ENCODE measurements around the gene PRKCA. TPM values are rescaled to one million over a fixed set of nuclear protein-coding genes. Genes with fewer than 3 reads are reported as not detected.
"Not testable (repeated sequence)": the region's sequence is repeated elsewhere in the genome, so short reads cannot be mapped to it uniquely, and the experiment has no call there.

PRKCA gene
- total RNA-seq, 1 donor from 2014 or later, result 168 TPM

DNA sequence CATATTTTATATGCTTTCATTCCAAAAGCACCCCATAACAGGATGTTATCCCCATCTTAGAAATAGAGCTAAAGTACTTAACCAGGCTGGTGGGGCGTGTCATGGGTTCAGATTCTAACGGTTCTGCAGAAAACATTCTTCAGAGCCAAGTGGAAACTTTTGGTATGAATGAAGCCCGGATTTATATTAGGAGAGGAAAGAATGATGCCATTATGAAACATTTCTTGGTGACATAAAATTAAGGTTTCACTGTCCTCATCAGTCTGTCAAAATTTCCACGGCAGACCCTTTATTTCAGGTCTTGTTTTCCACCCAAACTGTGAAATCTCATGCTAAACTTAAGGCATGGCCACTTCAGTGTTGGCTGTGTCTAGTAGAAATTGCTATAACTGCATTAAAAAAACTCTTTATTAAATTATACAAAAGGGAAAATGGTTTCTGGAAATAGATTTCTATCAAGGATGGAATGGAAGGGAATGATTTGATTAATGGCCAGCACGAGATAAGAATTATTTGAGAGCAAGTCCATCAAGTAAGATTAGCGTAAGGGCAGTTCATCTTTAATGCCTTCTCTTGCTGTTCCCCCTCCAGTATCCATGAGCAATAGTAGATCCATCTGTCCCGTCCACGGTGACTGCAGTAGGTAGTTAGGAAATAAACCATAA, 11.7 kb downstream of the PRKCA start:
- intact Hi-C loops (cut with DNase I), result no loop called here
- no peak for DNase-seq (ENCODE audit: low spot score)
- ATAC-seq, result no peak

DNA sequence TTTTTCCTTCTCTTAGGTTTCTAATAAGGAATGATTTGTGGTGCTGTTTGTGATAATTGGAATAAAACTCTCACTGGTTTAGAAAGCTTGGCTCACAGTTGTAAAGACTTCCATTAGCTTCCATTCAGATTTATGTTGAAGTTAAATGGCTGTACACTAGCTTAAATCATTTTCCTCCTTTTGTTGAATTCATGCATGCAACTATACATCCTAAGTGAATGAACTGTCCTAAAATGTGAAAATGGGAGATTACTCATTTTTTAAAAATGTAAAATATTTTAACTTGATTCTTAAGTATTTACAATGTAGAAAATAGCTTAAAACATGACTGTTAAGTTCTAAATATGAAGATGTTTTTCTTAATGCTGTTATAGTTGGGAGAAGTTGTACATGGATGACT, 15.2 kb downstream of the PRKCA start:
- DNase-seq (ENCODE audit: low spot score), result no peak
- intact Hi-C loops (cut with DNase I), result no loop called here
- ATAC-seq, result no peak

DNA sequence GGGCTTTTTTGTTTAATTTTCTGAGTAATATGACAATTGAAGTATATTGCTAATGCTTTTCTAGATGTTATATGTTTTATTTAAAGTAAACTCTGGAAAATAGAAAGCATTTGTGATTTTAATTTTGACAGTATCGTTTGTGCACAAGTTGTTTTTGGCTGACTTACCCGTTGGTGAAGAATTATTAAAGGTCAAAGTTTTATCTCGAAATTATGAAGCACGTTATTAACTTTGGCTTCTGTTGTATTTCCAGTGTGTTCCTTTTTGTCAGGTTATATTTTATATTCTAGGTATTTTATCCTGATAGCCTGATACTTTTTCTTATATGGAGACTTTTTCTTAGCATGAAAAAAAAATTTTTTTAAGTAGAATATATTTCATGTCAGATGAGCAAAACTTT, 16.8 kb downstream of the PRKCA start:
- ATAC-seq, result no peak
- DNase-seq (ENCODE audit: low spot score), result no peak
- intact Hi-C loops (cut with DNase I), result no loop called here

DNA sequence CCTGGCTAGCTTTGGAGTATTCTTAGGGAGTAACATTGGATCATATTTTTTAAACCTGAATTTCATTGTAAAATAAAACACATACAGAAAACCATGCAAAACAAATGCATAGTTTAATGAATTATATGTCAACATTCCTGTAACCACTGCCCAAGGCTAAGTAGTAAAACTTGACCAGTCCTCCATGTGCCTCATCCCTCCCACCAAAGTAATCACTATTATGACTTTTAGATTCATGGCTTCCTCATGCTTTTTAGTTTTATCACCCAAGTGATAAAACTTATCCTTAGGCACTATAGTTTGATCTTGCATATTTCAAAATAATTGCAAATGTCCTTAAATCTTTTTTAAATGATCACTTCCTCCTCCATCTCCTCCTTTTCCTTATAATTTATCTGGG, 20.4 kb downstream of the PRKCA start:
- intact Hi-C loops (cut with DNase I), result no loop called here
- no peak for ATAC-seq
- DNase-seq (ENCODE audit: low spot score), result no peak

DNA sequence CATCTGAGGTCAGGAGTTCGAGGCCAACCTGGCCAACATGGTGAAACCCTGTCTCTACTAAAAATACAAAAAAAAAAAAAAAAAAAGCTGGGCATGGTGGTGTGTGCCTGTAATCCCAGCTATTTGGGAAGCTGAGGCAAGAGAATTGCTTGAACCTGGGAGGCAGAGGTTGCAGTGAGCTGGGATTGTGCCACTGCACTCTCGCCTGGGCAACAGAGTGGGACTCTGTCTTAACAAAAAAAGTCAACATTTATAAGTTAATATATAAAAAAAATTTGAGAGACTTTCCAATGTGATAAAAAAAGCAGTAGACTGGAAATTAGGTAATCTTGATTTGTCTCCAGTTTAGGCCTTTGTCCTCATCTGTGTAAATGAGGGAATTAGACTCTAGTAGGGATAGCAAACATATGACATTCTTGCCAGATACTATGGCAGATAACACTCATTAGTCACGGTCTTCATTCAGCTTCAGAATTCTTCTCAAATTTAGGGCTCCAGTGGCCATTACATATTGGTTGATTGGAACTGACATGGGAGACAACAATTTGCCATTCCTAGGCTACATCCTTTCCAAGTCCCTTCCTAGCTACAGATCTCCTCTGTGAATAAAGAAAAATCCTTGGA, 22.1 kb downstream of the PRKCA start:
- DNase-seq (ENCODE audit: low spot score); intact Hi-C loops (cut with DNase I); ATAC-seq: not testable (repeated sequence)

DNA sequence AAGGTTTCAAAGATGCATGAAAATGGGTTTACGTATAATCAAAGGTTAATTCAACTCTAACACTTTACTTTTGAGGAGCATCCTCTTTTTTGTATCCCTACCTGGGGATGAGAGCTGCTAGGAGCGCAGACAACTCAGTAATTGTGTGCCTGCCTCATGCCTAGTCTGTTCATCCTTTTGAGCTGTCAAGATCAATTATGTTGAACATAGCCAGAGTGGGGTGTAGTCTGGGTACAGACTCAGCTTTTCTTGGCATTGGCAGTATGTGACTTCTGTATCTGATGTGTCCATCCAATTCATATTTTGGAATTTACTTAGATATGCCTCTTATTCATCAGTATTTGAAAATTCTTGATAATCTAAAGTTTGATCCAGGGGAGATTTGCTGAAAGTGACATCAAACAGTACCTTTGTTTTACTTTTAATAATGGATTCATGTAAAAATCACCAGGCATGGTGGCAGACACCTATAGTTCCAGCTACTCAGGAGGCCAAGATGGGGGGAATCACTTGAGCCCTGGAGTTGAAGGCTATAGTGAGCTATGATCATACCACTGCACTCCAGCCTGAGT, 24.1 kb downstream of the PRKCA start:
- intact Hi-C loops (cut with DNase I), result no loop called here

DNA sequence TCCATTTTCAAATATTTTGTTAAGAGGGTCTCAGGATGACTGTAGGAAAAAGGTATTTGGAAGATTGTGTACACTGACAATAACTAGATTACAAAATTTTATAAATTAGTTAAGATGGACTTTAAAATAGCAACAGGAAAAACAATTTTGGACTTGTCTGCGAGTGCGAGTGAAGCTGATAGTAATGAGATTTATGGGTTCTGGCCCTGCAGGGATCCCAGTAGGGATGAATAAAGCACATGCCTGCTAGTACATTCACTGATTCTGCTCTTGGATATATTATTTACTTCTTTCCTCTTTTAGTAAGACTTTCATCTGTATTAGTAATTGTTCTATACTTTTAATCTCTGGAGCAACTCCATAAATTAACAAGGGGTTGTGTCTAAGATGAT, 28.2 kb downstream of the PRKCA start:
- ATAC-seq (no peak), DNase-seq (ENCODE audit: low spot score) (no peak)
- intact Hi-C loops (cut with DNase I), result no loop called here

More for the DNA sequence above, 24.1 kb downstream of the PRKCA start:
- DNase-seq (ENCODE audit: low spot score), result no peak
- ATAC-seq, result no peak

DNA sequence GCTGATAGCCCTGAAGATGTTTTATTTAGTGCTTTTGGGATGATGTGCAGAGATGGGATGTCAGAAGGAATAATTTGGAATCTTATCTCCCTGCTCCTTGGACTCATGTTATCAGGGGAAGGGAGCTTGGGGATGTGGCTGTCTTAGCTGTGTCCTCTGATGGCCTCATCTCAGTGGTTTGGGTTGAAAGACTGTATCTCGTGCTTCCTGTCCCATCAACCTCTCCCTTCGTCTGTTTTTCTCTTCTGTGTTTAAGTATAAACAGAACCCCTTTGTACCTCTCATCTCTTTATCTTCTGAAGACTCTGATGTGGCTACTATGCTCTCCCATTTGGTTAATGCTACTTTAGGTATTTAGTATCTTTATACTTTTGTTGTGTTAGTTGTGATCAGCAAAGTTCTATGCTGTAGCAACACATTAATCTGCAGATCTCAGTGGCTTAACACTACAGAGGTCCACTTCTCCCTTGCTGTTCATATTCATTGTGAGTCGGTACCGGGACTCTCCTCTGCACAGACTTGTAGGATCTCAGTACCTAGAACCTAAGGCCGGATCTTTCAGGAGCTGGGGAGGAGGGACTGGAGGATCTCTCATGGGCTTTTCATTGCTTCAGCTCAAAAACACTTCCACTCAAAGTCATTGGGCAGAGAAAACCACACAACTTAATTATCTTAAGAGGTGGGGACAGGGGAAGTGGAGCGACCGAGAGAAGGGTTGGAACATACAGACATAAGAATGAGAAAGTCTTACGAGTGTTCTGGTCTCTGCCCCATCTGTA, 28.8 kb downstream of the PRKCA start:
- peak; percentile 22 for ATAC-seq
- no peak for DNase-seq (ENCODE audit: low spot score)
- intact Hi-C loops (cut with DNase I), result no loop called here

DNA sequence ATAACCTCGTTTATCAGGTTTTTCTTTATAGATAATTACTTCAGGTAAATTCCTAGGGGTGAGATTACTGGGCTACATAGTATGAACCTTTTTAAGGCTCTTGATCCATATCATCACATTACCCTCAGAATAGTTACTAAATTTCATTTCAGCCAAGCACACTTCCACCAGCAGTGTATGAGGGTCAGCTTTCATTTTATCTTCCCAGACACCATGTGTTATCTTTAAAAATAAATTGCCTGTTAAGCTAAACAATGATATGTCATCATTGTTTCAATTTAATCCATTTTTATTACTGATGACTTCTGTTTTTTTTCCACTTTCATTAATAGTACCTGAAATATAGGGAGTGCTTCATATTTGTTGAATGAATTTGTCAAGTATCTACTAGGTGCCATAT, 33.4 kb downstream of the PRKCA start:
- ATAC-seq (no peak), DNase-seq (ENCODE audit: low spot score) (no peak)
- intact Hi-C loops (cut with DNase I), result no loop called here

DNA sequence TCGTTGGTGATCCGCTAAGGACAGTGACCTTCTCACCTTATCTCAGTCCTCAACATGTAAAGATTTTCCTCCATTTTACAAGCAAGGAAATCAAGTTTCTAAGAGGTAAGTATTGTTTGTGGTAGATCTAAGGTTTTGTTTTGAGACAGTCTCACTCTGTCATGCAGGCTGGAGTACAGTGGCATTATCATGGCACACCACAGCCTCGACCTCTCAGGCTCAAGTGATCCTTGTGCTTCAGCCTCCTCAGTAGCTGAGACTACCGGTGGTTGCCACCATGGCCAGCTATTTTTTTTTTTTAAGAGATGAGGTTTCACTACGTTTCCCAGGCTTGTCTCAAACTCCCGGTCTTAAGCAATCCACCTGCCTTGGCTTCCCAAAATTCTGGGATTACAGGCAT, 34.9 kb downstream of the PRKCA start:
- DNase-seq (ENCODE audit: low spot score), result no peak

DNA sequence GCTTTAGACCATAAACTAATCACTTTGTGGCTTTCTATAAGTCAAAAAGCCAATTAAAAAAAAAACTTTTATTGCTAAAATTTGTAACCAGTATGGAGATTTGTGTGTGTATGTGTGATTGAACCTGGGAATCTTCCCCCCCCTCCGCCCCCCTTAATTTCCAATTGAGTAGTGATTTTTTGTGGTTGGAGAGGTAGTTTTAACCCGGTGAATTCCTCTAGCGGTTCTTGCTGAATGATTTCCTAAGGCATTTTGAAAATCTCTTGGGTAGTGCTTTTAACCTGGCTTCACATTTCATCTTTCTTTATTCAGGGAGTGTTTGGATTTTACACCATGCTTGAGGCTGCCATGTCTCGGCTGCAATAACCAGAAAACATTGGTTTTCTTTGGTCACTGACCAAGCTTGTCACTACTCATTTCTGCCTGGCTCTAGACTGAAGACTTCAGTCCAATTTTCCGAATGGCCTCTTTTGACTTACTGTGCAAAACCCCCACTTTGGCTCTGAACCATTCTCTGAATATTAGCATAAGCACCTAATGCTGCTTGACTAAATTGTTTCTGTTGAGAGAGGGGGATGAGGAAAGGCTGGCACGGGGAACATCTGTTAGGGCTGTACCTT, 35.6 kb downstream of the PRKCA start:
- DNase-seq (ENCODE audit: low spot score) (no peak), ATAC-seq (peak; percentile 48)
- intact Hi-C loops (cut with DNase I), result no loop called here

More for the DNA sequence above, 34.9 kb downstream of the PRKCA start:
- intact Hi-C loops (cut with DNase I), result no loop called here
- no peak for ATAC-seq

DNA sequence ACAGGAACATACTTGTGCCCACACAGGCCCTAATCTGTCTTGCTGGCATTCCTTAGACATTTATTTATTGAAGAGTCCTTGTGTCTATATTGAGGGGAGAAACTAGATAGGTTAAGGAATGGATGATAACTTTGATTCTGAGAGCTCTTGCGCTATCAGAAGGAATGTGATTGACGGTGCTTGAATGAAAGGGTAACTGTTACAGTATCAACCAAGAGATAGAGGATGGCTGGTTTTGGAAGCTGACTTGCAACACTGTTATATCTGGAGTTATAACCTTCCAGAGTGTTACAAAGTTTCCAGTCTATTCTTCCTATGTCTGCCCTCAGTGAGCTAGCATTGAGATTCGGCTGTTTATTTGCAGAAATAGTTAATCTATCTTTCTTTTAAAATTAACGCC, 36.5 kb downstream of the PRKCA start:
- no peak for DNase-seq (ENCODE audit: low spot score)
- ATAC-seq, result no peak
- intact Hi-C loops (cut with DNase I), result no loop called here

DNA sequence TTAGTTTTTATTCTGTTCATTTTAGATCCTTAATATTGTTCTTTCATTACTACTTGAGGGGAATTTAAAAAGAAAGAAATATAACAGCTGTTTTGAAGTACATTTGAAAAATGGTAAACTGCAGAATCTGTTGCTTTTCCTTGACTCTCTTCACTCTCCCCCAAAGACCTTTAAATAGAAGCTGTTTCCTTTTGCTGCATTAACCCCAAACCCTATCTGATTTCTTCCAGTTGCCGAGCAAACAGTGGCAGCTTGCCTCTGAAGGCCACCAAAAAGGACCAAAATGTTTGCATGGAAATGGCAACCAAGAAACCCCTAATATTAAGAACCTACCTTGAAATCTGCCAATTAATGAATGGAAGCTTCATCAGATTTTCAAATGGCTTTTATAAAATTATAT, 37.1 kb downstream of the PRKCA start:
- intact Hi-C loops (cut with DNase I), result no loop called here
- ATAC-seq (no peak), DNase-seq (ENCODE audit: low spot score) (no peak)

DNA sequence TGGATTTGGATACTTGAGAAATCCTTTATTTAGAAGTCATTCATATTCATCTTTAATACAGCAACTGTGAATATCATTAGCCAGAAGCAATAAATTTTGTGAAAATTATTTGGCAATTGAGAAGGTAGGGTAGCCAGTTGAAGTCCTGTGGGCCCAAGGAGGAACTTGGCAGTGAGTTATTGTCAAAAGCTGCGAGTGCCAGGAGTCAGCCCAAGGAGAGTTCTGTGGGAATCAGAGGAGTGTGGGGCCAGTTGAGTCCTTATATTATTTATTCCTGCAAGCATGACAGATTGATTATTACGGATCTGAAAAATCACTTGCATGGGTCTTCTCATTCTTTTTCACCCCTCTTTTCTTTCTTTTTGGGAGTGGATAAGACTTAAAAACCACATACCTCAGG, 38.3 kb downstream of the PRKCA start:
- ATAC-seq, result no peak
- DNase-seq (ENCODE audit: low spot score), result no peak
- intact Hi-C loops (cut with DNase I), result no loop called here

DNA sequence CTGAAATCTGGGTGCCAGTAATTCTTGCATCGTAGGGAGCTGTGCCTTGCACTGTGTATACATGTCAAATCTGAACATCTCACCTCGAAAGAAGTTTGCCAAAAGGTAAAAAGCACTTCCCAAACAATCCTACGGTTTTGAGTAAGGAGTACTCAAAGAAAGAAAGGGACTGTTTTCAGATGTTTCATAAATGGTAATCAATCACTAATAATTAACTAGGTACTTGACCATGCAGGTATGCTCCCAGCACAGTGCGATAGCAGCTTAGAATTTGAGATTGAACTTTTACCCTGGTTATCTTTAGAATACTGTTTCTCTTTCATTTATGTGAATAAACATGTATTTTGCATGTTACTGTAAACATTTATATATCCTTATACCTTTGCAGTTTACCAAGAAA, 39.0 kb downstream of the PRKCA start:
- DNase-seq (ENCODE audit: low spot score) (no peak), ATAC-seq (no peak)
- intact Hi-C loops (cut with DNase I), result no loop called here

DNA sequence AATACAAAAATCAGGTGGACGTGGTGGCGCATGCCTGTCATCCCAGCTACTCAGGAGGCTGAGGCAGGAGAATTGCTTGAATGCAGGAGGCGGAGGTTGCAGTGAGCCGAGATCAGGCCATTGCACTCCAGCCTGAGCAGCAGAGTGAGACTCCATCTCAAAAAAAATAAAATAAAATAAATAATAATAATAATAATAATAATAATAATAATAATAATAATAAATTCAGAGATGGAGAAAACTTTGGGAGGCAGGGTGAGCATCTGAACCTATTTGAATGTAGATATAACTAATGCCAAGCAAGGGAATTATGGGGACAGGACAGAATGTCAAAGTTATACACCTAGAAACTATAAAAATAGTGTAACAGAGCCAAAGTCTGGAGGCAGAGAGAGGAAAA, 39.9 kb downstream of the PRKCA start:
- DNase-seq (ENCODE audit: low spot score); intact Hi-C loops (cut with DNase I); ATAC-seq: not testable (repeated sequence)

DNA sequence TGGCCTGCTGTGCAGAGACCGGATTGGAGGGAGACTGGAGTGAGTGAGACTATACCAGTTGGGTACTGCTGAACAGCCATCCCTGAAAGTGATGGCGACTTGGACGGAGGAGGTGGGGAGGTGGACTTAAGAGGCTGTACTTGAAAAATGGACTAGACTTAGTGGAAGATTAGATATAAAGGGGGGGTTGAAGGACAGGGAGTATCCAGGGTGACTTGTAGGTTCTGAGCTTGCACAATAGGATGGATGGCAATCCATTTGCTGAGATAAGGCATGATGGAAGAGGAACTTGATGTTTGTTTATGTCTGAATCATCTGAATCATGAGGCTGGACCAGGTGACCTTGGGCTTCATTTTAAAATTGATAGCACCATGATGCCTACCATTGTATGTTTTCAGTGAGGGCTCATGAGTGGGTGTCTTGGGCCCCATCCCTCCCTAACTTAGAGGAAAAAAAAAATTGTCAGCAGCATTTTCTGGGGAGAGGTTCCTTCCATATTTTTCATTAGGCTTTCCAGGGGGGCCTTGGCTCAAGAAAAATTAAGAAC, 41.2 kb downstream of the PRKCA start:
- intact Hi-C loops (cut with DNase I), result no loop called here
- ATAC-seq (no peak), DNase-seq (ENCODE audit: low spot score) (no peak)

DNA sequence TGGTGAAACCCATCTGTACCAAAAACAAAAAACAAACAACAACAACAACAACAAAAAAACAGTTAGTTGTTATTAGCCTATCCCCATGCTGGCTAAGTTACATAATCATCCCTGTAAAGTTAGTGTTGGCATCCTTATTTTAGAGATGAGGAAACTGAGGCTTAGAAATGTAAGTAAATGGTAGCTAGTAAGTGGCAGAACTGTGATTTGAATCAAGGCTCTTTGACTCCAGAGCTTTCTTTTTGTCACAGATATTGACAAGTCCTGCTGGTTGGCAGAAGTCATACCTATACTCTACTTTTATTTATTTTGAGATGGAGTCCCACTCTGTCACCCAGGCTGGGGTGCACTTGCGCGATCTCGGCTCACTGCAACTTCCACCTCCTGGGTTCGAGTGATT, 42.1 kb downstream of the PRKCA start:
- DNase-seq (ENCODE audit: low spot score) (no peak), ATAC-seq (no peak)
- intact Hi-C loops (cut with DNase I), result no loop called here

DNA sequence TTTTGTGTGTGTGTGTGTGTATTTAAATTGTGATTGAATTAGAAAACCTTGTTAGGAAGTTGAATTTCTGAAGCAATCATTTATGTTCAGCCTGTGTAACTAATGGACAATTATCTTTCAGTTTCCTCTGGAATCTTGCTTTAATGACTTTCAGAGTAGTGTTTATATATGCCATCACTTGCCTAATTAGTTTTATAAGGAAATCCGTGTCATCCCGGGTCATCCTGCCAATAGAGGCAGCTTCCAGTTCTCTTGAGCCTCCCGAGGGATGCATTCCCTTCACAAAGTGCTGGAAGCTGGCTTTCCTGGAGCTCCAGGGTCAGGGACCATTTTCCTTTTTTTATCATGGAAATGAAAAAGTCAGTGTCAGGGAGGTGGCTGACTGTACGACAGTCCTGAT, 42.9 kb downstream of the PRKCA start:
- ATAC-seq (no peak), DNase-seq (ENCODE audit: low spot score) (no peak)
- intact Hi-C loops (cut with DNase I), result no loop called here
